ENCODE results near the gene SPHKAP. TPM values are rescaled to one million over a fixed set of nuclear protein-coding genes. Genes with fewer than 3 reads are reported as not detected.

Gene SPHKAP
- total and polyA plus RNA-seq, 2 of the 13 experiments (the other 11 are each of a cell fraction or from before 2014, with no cell fraction given), result not detected

DNA sequence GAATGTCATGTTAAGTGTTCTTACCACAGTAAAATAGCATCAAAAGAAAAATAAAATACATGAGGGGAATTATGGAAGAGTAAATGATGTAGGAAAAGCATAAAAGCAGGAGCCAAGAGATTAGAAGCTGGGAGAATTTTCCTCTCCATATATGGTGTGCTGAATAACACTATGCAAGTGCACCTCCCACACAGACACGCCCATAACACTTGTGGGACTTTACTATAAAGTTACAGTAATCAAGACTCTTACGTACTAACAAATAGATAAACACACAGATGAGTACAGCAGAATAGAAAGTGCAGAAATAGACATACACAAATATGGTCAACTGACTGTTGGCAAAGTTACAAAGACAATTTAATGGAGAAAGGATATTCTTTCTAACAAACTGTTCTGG, 16.0 kb upstream of the SPHKAP start:
- 7% methylated on average over 2 of the region's 2 CpGs for WGBS (ENCODE audit: low lambda C conversion rate)
- CTCF ChIA-PET (ENCODE audit: low intra/inter-chr PET ratio, low total read pairs), result no interaction called here

More for the DNA sequence above, 16.0 kb upstream of the SPHKAP start:
- H2AFZ ChIP-seq (ENCODE audit: low read length), result no peak overlapping the region
- no peak for TF ChIP-seq RNF2 (conservative IDR thresholded peaks at IDR 0.05; ENCODE audit: low read depth)
- TF ChIP-seq, protein P1, sequence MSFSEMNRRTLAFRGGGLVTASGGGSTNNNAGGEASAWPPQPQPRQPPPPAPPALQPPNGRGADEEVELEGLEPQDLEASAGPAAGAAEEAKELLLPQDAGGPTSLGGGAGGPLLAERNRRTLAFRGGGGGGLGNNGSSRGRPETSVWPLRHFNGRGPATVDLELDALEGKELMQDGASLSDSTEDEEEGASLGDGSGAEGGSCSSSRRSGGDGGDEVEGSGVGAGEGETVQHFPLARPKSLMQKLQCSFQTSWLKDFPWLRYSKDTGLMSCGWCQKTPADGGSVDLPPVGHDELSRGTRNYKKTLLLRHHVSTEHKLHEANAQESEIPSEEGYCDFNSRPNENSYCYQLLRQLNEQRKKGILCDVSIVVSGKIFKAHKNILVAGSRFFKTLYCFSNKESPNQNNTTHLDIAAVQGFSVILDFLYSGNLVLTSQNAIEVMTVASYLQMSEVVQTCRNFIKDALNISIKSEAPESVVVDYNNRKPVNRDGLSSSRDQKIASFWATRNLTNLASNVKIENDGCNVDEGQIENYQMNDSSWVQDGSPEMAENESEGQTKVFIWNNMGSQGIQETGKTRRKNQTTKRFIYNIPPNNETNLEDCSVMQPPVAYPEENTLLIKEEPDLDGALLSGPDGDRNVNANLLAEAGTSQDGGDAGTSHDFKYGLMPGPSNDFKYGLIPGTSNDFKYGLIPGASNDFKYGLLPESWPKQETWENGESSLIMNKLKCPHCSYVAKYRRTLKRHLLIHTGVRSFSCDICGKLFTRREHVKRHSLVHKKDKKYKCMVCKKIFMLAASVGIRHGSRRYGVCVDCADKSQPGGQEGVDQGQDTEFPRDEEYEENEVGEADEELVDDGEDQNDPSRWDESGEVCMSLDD (CRISPR knock-in tag; IDR thresholded peaks at IDR 0.05; ENCODE audit: borderline replicate concordance), result no peak
- no peak for TF ChIP-seq ZNF574 (CRISPR knock-in tag; IDR thresholded peaks at IDR 0.05)
- no peak for TF ChIP-seq ZNF749 (CRISPR knock-in tag; IDR thresholded peaks at IDR 0.05; ENCODE audit: borderline replicate concordance)
- TF ChIP-seq, protein P2, sequence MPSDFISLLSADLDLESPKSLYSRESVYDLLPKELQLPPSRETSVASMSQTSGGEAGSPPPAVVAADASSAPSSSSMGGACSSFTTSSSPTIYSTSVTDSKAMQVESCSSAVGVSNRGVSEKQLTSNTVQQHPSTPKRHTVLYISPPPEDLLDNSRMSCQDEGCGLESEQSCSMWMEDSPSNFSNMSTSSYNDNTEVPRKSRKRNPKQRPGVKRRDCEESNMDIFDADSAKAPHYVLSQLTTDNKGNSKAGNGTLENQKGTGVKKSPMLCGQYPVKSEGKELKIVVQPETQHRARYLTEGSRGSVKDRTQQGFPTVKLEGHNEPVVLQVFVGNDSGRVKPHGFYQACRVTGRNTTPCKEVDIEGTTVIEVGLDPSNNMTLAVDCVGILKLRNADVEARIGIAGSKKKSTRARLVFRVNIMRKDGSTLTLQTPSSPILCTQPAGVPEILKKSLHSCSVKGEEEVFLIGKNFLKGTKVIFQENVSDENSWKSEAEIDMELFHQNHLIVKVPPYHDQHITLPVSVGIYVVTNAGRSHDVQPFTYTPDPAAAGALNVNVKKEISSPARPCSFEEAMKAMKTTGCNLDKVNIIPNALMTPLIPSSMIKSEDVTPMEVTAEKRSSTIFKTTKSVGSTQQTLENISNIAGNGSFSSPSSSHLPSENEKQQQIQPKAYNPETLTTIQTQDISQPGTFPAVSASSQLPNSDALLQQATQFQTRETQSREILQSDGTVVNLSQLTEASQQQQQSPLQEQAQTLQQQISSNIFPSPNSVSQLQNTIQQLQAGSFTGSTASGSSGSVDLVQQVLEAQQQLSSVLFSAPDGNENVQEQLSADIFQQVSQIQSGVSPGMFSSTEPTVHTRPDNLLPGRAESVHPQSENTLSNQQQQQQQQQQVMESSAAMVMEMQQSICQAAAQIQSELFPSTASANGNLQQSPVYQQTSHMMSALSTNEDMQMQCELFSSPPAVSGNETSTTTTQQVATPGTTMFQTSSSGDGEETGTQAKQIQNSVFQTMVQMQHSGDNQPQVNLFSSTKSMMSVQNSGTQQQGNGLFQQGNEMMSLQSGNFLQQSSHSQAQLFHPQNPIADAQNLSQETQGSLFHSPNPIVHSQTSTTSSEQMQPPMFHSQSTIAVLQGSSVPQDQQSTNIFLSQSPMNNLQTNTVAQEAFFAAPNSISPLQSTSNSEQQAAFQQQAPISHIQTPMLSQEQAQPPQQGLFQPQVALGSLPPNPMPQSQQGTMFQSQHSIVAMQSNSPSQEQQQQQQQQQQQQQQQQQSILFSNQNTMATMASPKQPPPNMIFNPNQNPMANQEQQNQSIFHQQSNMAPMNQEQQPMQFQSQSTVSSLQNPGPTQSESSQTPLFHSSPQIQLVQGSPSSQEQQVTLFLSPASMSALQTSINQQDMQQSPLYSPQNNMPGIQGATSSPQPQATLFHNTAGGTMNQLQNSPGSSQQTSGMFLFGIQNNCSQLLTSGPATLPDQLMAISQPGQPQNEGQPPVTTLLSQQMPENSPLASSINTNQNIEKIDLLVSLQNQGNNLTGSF (CRISPR knock-in tag; IDR thresholded peaks at IDR 0.05), result no peak
- TF ChIP-seq FOSL1 (CRISPR knock-in tag; IDR thresholded peaks at IDR 0.05; ENCODE audit: borderline replicate concordance), result no peak
- TF ChIP-seq ZNF7 (CRISPR knock-in tag; IDR thresholded peaks at IDR 0.05), result no peak
- TF ChIP-seq FOXM1 (CRISPR knock-in tag; IDR thresholded peaks at IDR 0.05), result no peak
- no peak for TF ChIP-seq ZBTB37 (CRISPR knock-in tag; IDR thresholded peaks at IDR 0.05)
- no peak for TF ChIP-seq XRCC5 (optimal IDR thresholded peaks at IDR 0.05; ENCODE audit: low read length)
- no TSS peak for BruUV-seq (replicated peaks)
- H3K27ac ChIP-seq (ENCODE audit: extremely low read length, insufficient read depth, low read length), result no peak overlapping the region
- H3K27me3 ChIP-seq (ENCODE audit: control insufficient read depth in 1 of 2, insufficient read depth in 2 of 2, low read length in 2 of 2), result no peaks in the 10 kb centered on the region
- H3K4me3 ChIP-seq (replicated peaks in 1 of 3; ENCODE audit: insufficient read depth in 1 of 3, low read depth in 2 of 3, low read length in 3 of 3), result no peak overlapping the region
- H3K4me2 ChIP-seq (ENCODE audit: low read depth, low read length), result no peak overlapping the region
- POLR2A ChIA-PET, result no interaction called here
- H4K20me1 ChIP-seq (ENCODE audit: insufficient read depth, low read length), result no peaks in the 10 kb centered on the region
- H3K9ac ChIP-seq (ENCODE audit: insufficient read depth, low read depth, low read length), result no peak overlapping the region
- H3K36me3 ChIP-seq (replicated peaks in 1 of 2; ENCODE audit: control insufficient read depth in 1 of 2, insufficient read depth in 2 of 2, low read length in 2 of 2), result no peaks in the 10 kb centered on the region
- ATAC-seq (no peak), FAIRE-seq (no peak), DNase-seq (ENCODE audit: low spot score) (no peak)
- H3K4me1 ChIP-seq (ENCODE audit: insufficient read depth, low read length), result no peaks in the 10 kb centered on the region
- intact Hi-C loops (cut with micrococcal nuclease; ENCODE audit: unreplicated experiment) (no loop called here), in situ Hi-C loops (cut with HindIII; ENCODE audit: extremely low pct_ligation_motif_present, low pct_unique_long_range_greater_than_20kb) (no loop called here)
- no peaks in the 10 kb centered on the region for H3K79me2 ChIP-seq (ENCODE audit: insufficient read depth, low read length)
- H3K9me3 ChIP-seq (ENCODE audit: low read length), result no peaks in the 10 kb centered on the region
